OCI-LY7 (cell line): ENCODE measurements around the gene LZTS2. TPM values are rescaled to one million over a fixed set of nuclear protein-coding genes. Genes with fewer than 3 reads are reported as not detected.

ENCODE experiments used
- BruUV-seq: library from RNA; stranded (reverse); fragments of 400-500 nt; replicated peaks from 2 replicates; lab custom pipeline; 2021; lab: Mats Ljungman, UMichigan
- CTCF ChIA-PET: fragments of 300-600 bp; sonication (Branson Sonifier 250); formaldehyde crosslinking; loops from one replicate; lab custom pipeline; 2022; ENCODE audit warnings: antibody characterized with exemption; ENCODE audit not compliant: unreplicated experiment; lab: Charles Lee
- POLR2A ChIA-PET: fragments of 300-600 bp; sonication (Branson Sonifier 250); formaldehyde crosslinking; loops from one replicate; lab custom pipeline; 2022; ENCODE audit warnings: antibody characterized with exemption; lab: Charles Lee
- DNase-seq: peaks from one replicate; pipeline ENCODE4 v3.0.0-alpha.2; 2015; ENCODE audit warnings: low spot score
- H2AFZ ChIP-seq: fragments of 200-600 bp; sonication (generic), shearing (Covaris generic); 2 replicates; pipeline ENCODE4 v1.6.1; 2014; ENCODE audit warnings: mild to moderate bottlenecking, antibody characterized with exemption, low read length, moderate library complexity
- H3K27ac ChIP-seq: fragments of 200-600 bp; sonication (generic); 2 replicates; pipeline ENCODE4 v1.5.1; 2014; ENCODE audit warnings: mixed run types, low read depth, mild to moderate bottlenecking, moderate library complexity, low read length, inconsistent platforms; ENCODE audit not compliant: poor library complexity, severe bottlenecking
- H3K36me3 ChIP-seq: fragments of 200-600 bp; sonication (generic); 2 replicates; pipeline ENCODE4 v1.6.1; 2014; ENCODE audit warnings: mild to moderate bottlenecking, antibody characterized with exemption, low read length, moderate library complexity, mixed read lengths; ENCODE audit not compliant: insufficient read depth
- H3K4me1 ChIP-seq: fragments of 200-600 bp; sonication (generic); 2 replicates; pipeline ENCODE4 v1.5.1; 2014; ENCODE audit warnings: mild to moderate bottlenecking, low read length; ENCODE audit not compliant: insufficient read depth, poor library complexity, severe bottlenecking
- H3K4me2 ChIP-seq: fragments of 200-600 bp; sonication (generic); 2 replicates; pipeline ENCODE4 v1.6.1; 2014; ENCODE audit warnings: mild to moderate bottlenecking, low read length
- H3K4me3 ChIP-seq: fragments of 200-600 bp; sonication (generic); 2 replicates; pipeline ENCODE4 v1.5.1; 2014; ENCODE audit warnings: mild to moderate bottlenecking, low read depth, low read length; ENCODE audit not compliant: poor library complexity, severe bottlenecking
- H3K79me2 ChIP-seq: fragments of 200-600 bp; sonication (generic); 2 replicates; pipeline ENCODE4 v1.6.1; 2016; ENCODE audit warnings: low read depth, mild to moderate bottlenecking, low read length, moderate library complexity, mixed read lengths; ENCODE audit not compliant: insufficient read depth
- H3K9me2 ChIP-seq: fragments of 200-600 bp; sonication (generic); 2 replicates; pipeline ENCODE4 v1.6.1; 2016; ENCODE audit warnings: mild to moderate bottlenecking, low read length, mixed read lengths; ENCODE audit not compliant: insufficient read depth
- H3K9me3 ChIP-seq: fragments of 200-600 bp; sonication (generic); 2 replicates; pipeline ENCODE4 v1.6.1; 2014; ENCODE audit warnings: mild to moderate bottlenecking, mixed run types, low read length, mixed read lengths
- H4K20me1 ChIP-seq: fragments of 200-600 bp; sonication (generic); 2 replicates; pipeline ENCODE4 v1.6.1; 2014; ENCODE audit warnings: mild to moderate bottlenecking, antibody characterized with exemption, low read length, moderate library complexity, mixed read lengths; ENCODE audit not compliant: insufficient read depth
- CTCF ChIP-seq: fragments of 200-600 bp; sonication (generic); conservative IDR thresholded peaks from 2 replicates; pipeline ENCODE4 v1.5.1; 2014; ENCODE audit warnings: mild to moderate bottlenecking, antibody characterized with exemption, low read length, moderate library complexity, mixed read lengths
- EZH2phosphoT487 ChIP-seq: fragments of 200-600 bp; sonication (generic); IDR thresholded peaks from 2 replicates; pipeline ENCODE4 v1.6.1; 2018; ENCODE audit warnings: low read depth, borderline replicate concordance, mild to moderate bottlenecking, mixed run types, antibody characterized with exemption, low read length, moderate library complexity, mixed read lengths
- intact Hi-C: fragments of 100-400 bp; cut with micrococcal nuclease; formaldehyde crosslinking; loops from one replicate; pipeline ENCODE4 v1.10.0; 2022; ENCODE audit not compliant: unreplicated experiment
- total RNA-seq, 2 experiments: library from RNA; depleted of rRNA in 1 of 2; stranded (reverse); fragments of >200 nt in 1 of 2; shearing (Covaris generic) in 1 of 2; gene quantifications; 2 replicates each; pipeline ENCODE4 v1.2.3, GENCODE V29; 2014 to 2022

Gene LZTS2
- total RNA-seq, 2 experiments from 2014 or later = 13.6 to 20.3 TPM

GRCh38 chr10:101041252-101041761, 41.7 kb downstream of the LZTS2 start:
- H3K4me2 ChIP-seq = no peak overlapping the region
- CTCF ChIA-PET = interaction anchor here (0.8 to 1.3 kb wide), 3 partner anchors 9 to 101 kb away, joined by 3 to 4 read pairs (median 3); no protein-coding TSS in a partner anchor
- BruUV-seq = no TSS peak

GRCh38 chr10:101042118-101042517, 42.5 kb downstream of the LZTS2 start:
- intact Hi-C loops = no loop called here

More at GRCh38 chr10:101041252-101041761, 41.7 kb downstream of the LZTS2 start:
- H3K9me3 ChIP-seq = no peaks in the 10 kb centered on the region
- H3K27ac ChIP-seq = no peak overlapping the region
- H4K20me1 ChIP-seq = no peaks in the 10 kb centered on the region
- DNase-seq = peak; percentile 85
- TF ChIP-seq CTCF = peak; percentile 86
- no peak for TF ChIP-seq EZH2phosphoT487
- H2AFZ ChIP-seq = no peak overlapping the region
- intact Hi-C loops = loop anchor here (1.0 kb wide), 2 partner anchors 27 to 101 kb away; no protein-coding TSS in a partner anchor
- no peaks in the 10 kb centered on the region for H3K79me2 ChIP-seq
- no peaks in the 10 kb centered on the region for H3K36me3 ChIP-seq
- no peaks in the 10 kb centered on the region for H3K9me2 ChIP-seq
- peaks cover 32% of the 10 kb centered on the region for H3K4me1 ChIP-seq
- no peak overlapping the region for H3K4me3 ChIP-seq
- POLR2A ChIA-PET = interaction anchor here (0.6 to 2.3 kb wide), 8 partner anchors 10 to 162 kb away, joined by 3 to 8 read pairs (median 4); no protein-coding TSS in a partner anchor

GRCh38 chr10:101042667-101043362, 43.2 kb downstream of the LZTS2 start:
- H2AFZ ChIP-seq = peak overlapping the region; percentile 94; the same call in 1 of the 2 replicates
- intact Hi-C loops = no loop called here
- no peaks in the 10 kb centered on the region for H3K9me2 ChIP-seq
- TF ChIP-seq CTCF (no peak), EZH2phosphoT487 (no peak)
- CTCF ChIA-PET = interaction anchor here (0.6 to 1.4 kb wide), 4 partner anchors 8 to 99 kb away, joined by 3 to 6 read pairs (median 4); no protein-coding TSS in a partner anchor
- peak overlapping the region; percentile 89 for H3K4me2 ChIP-seq
- no peak overlapping the region for H3K27ac ChIP-seq
- peak; percentile 89 for DNase-seq
- no peaks in the 10 kb centered on the region for H3K79me2 ChIP-seq
- POLR2A ChIA-PET = interaction anchor here (0.5 to 2.3 kb wide), 10 partner anchors 9 to 1706 kb away, joined by 3 to 10 read pairs (median 4); partner anchors contain the start of gene KAZALD1
- peak overlapping the region; percentile 69 for H3K4me3 ChIP-seq
- no peaks in the 10 kb centered on the region for H3K9me3 ChIP-seq
- H3K4me1 ChIP-seq = peaks cover 32% of the 10 kb centered on the region
- BruUV-seq = no TSS peak
- no peaks in the 10 kb centered on the region for H3K36me3 ChIP-seq
- H4K20me1 ChIP-seq = no peaks in the 10 kb centered on the region

More at GRCh38 chr10:101042118-101042517, 42.5 kb downstream of the LZTS2 start:
- no peak for TF ChIP-seq EZH2phosphoT487
- peak overlapping the region; percentile 89 for H3K4me2 ChIP-seq
- H2AFZ ChIP-seq = no peak overlapping the region; the same call in 1 of the 2 replicates
- H3K27ac ChIP-seq = no peak overlapping the region
- CTCF ChIA-PET = interaction anchor here (0.8 to 1.3 kb wide), 4 partner anchors 8 to 100 kb away, joined by 3 to 5 read pairs (median 4); no protein-coding TSS in a partner anchor
- H4K20me1 ChIP-seq = no peaks in the 10 kb centered on the region
- no peaks in the 10 kb centered on the region for H3K79me2 ChIP-seq
- H3K4me3 ChIP-seq = peak overlapping the region; percentile 69
- DNase-seq = no peak
- BruUV-seq = no TSS peak
- H3K36me3 ChIP-seq = no peaks in the 10 kb centered on the region
- POLR2A ChIA-PET = interaction anchor here (1.0 to 2.3 kb wide), 6 partner anchors 9 to 25 kb away, joined by 3 to 10 read pairs (median 4); partner anchors contain the start of gene KAZALD1
- peaks cover 32% of the 10 kb centered on the region for H3K4me1 ChIP-seq
- H3K9me2 ChIP-seq = no peaks in the 10 kb centered on the region
- H3K9me3 ChIP-seq = no peaks in the 10 kb centered on the region
